GM23248 (cell line): ENCODE results near the gene NUP93. TPM values are rescaled to one million over a fixed set of nuclear protein-coding genes. Genes with fewer than 3 reads are reported as not detected.

Experiments
- DNase-seq: peaks from one replicate; pipeline ENCODE4 v3.0.0-alpha.2; 2015
- H2AFZ ChIP-seq: fragments of 200-600 bp; sonication (generic); 2 replicates; pipeline ENCODE4 v1.6.1; 2016; ENCODE audit warnings: antibody characterized with exemption
- H3F3A ChIP-seq: fragments of 200-600 bp; sonication (generic); 2 replicates; pipeline ENCODE4 v1.6.1; 2016; ENCODE audit warnings: mild to moderate bottlenecking, antibody characterized with exemption, mixed run types; ENCODE audit not compliant: insufficient read depth
- H3K27ac ChIP-seq: fragments of 200-600 bp; sonication (generic); 2 replicates; pipeline ENCODE4 v1.5.1; 2016; ENCODE audit warnings: mild to moderate bottlenecking
- H3K27me3 ChIP-seq: fragments of 200-600 bp; sonication (generic); replicated peaks from 2 replicates; pipeline ENCODE4 v1.6.1; 2016; ENCODE audit warnings: mild to moderate bottlenecking; ENCODE audit not compliant: insufficient read depth
- H3K36me3 ChIP-seq: fragments of 200-600 bp; sonication (generic); 2 replicates; pipeline ENCODE4 v1.6.1; 2016; ENCODE audit warnings: low read depth, mild to moderate bottlenecking
- H3K4me1 ChIP-seq: fragments of 200-600 bp; sonication (generic); 2 replicates; pipeline ENCODE4 v1.6.1; 2016; ENCODE audit warnings: mild to moderate bottlenecking; ENCODE audit not compliant: insufficient read depth
- H3K4me2 ChIP-seq: fragments of 200-600 bp; sonication (generic); one replicate; pipeline ENCODE4 v1.6.1; 2016; ENCODE audit warnings: mild to moderate bottlenecking; ENCODE audit not compliant: unreplicated experiment
- H3K4me3 ChIP-seq: fragments of 200-600 bp; sonication (generic); 2 replicates; pipeline ENCODE4 v1.5.1; 2016; ENCODE audit warnings: mild to moderate bottlenecking
- H3K79me2 ChIP-seq: fragments of 200-600 bp; sonication (generic); 2 replicates; pipeline ENCODE4 v1.6.1; 2016; ENCODE audit warnings: mild to moderate bottlenecking; ENCODE audit not compliant: insufficient read depth
- H3K9ac ChIP-seq: fragments of 200-600 bp; sonication (generic); 2 replicates; pipeline ENCODE4 v1.6.1; 2016; ENCODE audit warnings: mild to moderate bottlenecking
- H3K9me2 ChIP-seq: fragments of 200-600 bp; sonication (generic); 2 replicates; pipeline ENCODE4 v1.6.1; 2016; ENCODE audit warnings: mixed run types, mild to moderate bottlenecking, moderate library complexity; ENCODE audit not compliant: insufficient read depth
- H3K9me3 ChIP-seq: fragments of 200-600 bp; sonication (generic); one replicate; pipeline ENCODE4 v1.6.1; 2017; ENCODE audit warnings: low read depth
- H4K20me1 ChIP-seq: fragments of 200-600 bp; sonication (generic); 2 replicates; pipeline ENCODE4 v1.6.0; 2016; ENCODE audit not compliant: insufficient read depth
- EZH2 ChIP-seq: fragments of 200-600 bp; sonication (generic); IDR thresholded peaks from 2 replicates; pipeline ENCODE4 v1.6.1; 2018; ENCODE audit warnings: antibody characterized with exemption, mild to moderate bottlenecking; ENCODE audit not compliant: insufficient read depth, poor library complexity, severe bottlenecking
- EZH2phosphoT487 ChIP-seq: fragments of 200-600 bp; sonication (generic); IDR thresholded peaks from 2 replicates; pipeline ENCODE4 v1.6.1; 2018; ENCODE audit warnings: antibody characterized with exemption, moderate library complexity, mild to moderate bottlenecking, low read depth; ENCODE audit not compliant: insufficient read depth
- WGBS, 2 experiments: methylation state at CpG; one replicate each; pipeline ENCODE4 v1.1.6; 2015 to 2017; ENCODE audit warnings: low lambda C conversion rate in 2 of 2, low coverage in 1 of 2; ENCODE audit errors: missing lambda C conversion rate in 2 of 2; 5-methylcytosine and 5-hydroxymethylcytosine counted together
- in situ Hi-C: fragments of 300-500 bp; cut with MboI; formaldehyde crosslinking; loops from 2 replicates; pipeline ENCODE4 v1.15.0; 2020
- polyA plus RNA-seq: library from polyadenylated mRNA; unstranded; fragments of >200 nt; fragmentation: Nextera tagmentation; extraction: Ambion mirVana; gene quantifications from 2 replicates; pipeline ENCODE4 v1.2.1, GENCODE V29; 2016
- total RNA-seq: library from RNA; depleted of rRNA; stranded (reverse); fragments of >200 nt; shearing (Covaris generic); gene quantifications from 2 replicates; pipeline ENCODE4 v1.2.3, GENCODE V29; 2014

NUP93 gene
- total and polyA plus RNA-seq, 2 experiments from 2014 or later, result 47.1 to 51.2 TPM

- in situ Hi-C loops, result no loop called here
These were observed 85.8 kb downstream of the NUP93 start for GRCh38 chr16:56815721-56816120.

GRCh38 chr16:56817056-56817455 lies 87.1 kb downstream of the NUP93 start:
- Histone ChIP-seq H3K27ac (no peak overlapping the region), H2AFZ (no peak overlapping the region), H4K20me1 (no peaks in the 10 kb centered on the region), H3F3A (no peaks in the 10 kb centered on the region), H3K79me2 (peaks cover 5% of the 10 kb centered on the region; the same call in 1 of the 2 replicates), H3K27me3 (no peaks in the 10 kb centered on the region), H3K4me1 (peaks cover 9% of the 10 kb centered on the region), H3K9ac (no peak overlapping the region), H3K4me3 (no peak overlapping the region), H3K9me3 (no peaks in the 10 kb centered on the region), H3K36me3 (peaks cover 4% of the 10 kb centered on the region; the same call in 1 of the 2 replicates), H3K9me2 (no peaks in the 10 kb centered on the region), H3K4me2 (no peak overlapping the region)
- DNase-seq, result no peak
- no peak for TF ChIP-seq EZH2phosphoT487
- TF ChIP-seq EZH2, result no peak
- in situ Hi-C loops, result no loop called here

More at GRCh38 chr16:56815721-56816120, 85.8 kb downstream of the NUP93 start:
- TF ChIP-seq EZH2phosphoT487 (no peak), EZH2 (no peak)
- H3K4me1 ChIP-seq, result peaks cover 9% of the 10 kb centered on the region
- H3F3A ChIP-seq, result no peaks in the 10 kb centered on the region
- H3K27ac ChIP-seq, result no peak overlapping the region
- H3K27me3 ChIP-seq, result no peaks in the 10 kb centered on the region
- no peak overlapping the region for H2AFZ ChIP-seq
- peaks cover 4% of the 10 kb centered on the region; the same call in 1 of the 2 replicates for H3K36me3 ChIP-seq
- no peak for DNase-seq
- no peak overlapping the region for H3K4me2 ChIP-seq
- no peaks in the 10 kb centered on the region for H3K9me2 ChIP-seq
- no peaks in the 10 kb centered on the region for H4K20me1 ChIP-seq
- peaks cover 5% of the 10 kb centered on the region; the same call in 1 of the 2 replicates for H3K79me2 ChIP-seq
- no peak overlapping the region for H3K9ac ChIP-seq
- no peak overlapping the region for H3K4me3 ChIP-seq
- H3K9me3 ChIP-seq, result no peaks in the 10 kb centered on the region

GRCh38 chr16:56817938-56818337 lies 88.0 kb downstream of the NUP93 start:
- Histone ChIP-seq H2AFZ (no peak overlapping the region), H3K4me1 (peaks cover 4% of the 10 kb centered on the region), H3K9me2 (no peaks in the 10 kb centered on the region), H3K9me3 (no peaks in the 10 kb centered on the region), H3K4me3 (no peak overlapping the region), H3K36me3 (peaks cover 4% of the 10 kb centered on the region; the same call in 1 of the 2 replicates), H3K9ac (no peak overlapping the region), H3F3A (no peaks in the 10 kb centered on the region), H3K27ac (no peak overlapping the region), H3K27me3 (no peaks in the 10 kb centered on the region), H4K20me1 (no peaks in the 10 kb centered on the region), H3K79me2 (peaks cover 5% of the 10 kb centered on the region; the same call in 1 of the 2 replicates), H3K4me2 (no peak overlapping the region)
- TF ChIP-seq EZH2 (no peak), EZH2phosphoT487 (no peak)
- WGBS, 2 experiments, result 95 to 100% methylated on average over 1 of the region's 1 CpG
- in situ Hi-C loops, result no loop called here
- no peak for DNase-seq

GRCh38 chr16:56823081-56823733 lies 93.3 kb downstream of the NUP93 start:
- Histone ChIP-seq H2AFZ (no peak overlapping the region), H4K20me1 (no peaks in the 10 kb centered on the region), H3K4me3 (no peak overlapping the region), H3K9me3 (no peaks in the 10 kb centered on the region), H3K27ac (no peak overlapping the region), H3K9ac (no peak overlapping the region), H3K36me3 (peaks cover 4% of the 10 kb centered on the region; the same call in 1 of the 2 replicates), H3F3A (0 out of 2 replicates have a peak, but pooled peaks cover 4% of the 10 kb centered on the region), H3K79me2 (no peaks in the 10 kb centered on the region), H3K4me2 (no peak overlapping the region), H3K9me2 (no peaks in the 10 kb centered on the region), H3K4me1 (peaks cover 3% of the 10 kb centered on the region), H3K27me3 (no peaks in the 10 kb centered on the region)
- in situ Hi-C loops, result no loop called here
- DNase-seq, result no peak
- 72 to 73% methylated on average over 12 of the region's 12 CpGs for WGBS, 2 experiments
- TF ChIP-seq EZH2phosphoT487, result no peak
- TF ChIP-seq EZH2, result no peak
